ENCODE results near the gene MRPL14. TPM values are rescaled to one million over a fixed set of nuclear protein-coding genes. Genes with fewer than 3 reads are reported as not detected.
A peak's percentile ranks its signal among the peaks of the same experiment; 100 is the strongest.

MRPL14 gene
- total RNA-seq, 1 donor from 2014 or later = 36.8 TPM

DNA sequence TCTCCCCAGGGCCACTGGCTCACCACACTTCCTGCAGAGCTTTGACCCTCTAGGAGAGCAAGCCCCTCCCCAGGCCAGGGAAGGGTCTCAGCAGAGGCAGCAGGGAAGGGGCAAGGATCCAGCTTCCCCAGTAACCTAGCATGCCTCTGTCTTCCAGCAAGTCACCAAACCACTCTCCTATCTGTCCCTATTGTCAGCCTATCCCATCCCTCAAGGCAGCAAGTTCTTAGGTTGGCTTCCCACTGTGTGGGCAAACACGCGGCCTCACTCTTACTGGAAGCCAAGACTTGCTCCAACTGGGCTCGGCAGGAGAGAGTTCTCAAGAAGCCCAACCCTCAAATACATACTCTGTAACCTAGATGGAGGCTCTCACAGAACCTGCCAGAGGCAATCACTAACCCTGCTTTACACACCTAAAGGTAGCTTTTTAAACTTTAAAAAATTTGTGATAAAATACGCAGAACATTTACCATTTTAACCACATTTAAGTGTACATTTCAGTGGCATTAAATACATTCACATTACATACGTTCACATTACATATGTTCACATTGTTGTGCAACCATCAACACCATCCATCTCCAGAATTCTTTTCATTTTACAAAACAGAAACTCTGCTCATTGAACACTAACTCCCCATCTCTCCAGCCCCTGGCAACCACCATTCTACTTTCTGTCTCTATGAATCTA is 58.5 kb downstream of the MRPL14 start:
- Histone ChIP-seq H3K9me3 (replicated peaks) (no peaks in the 10 kb centered on the region), H3K27me3 (ENCODE audit: low read depth) (no peaks in the 10 kb centered on the region), H3K27ac (replicated peaks) (no peak overlapping the region), H3K36me3 (no peaks in the 10 kb centered on the region), H3K4me3 (no peak overlapping the region), H3K4me1 (peaks cover 36% of the 10 kb centered on the region)
- TF ChIP-seq, protein P1, sequence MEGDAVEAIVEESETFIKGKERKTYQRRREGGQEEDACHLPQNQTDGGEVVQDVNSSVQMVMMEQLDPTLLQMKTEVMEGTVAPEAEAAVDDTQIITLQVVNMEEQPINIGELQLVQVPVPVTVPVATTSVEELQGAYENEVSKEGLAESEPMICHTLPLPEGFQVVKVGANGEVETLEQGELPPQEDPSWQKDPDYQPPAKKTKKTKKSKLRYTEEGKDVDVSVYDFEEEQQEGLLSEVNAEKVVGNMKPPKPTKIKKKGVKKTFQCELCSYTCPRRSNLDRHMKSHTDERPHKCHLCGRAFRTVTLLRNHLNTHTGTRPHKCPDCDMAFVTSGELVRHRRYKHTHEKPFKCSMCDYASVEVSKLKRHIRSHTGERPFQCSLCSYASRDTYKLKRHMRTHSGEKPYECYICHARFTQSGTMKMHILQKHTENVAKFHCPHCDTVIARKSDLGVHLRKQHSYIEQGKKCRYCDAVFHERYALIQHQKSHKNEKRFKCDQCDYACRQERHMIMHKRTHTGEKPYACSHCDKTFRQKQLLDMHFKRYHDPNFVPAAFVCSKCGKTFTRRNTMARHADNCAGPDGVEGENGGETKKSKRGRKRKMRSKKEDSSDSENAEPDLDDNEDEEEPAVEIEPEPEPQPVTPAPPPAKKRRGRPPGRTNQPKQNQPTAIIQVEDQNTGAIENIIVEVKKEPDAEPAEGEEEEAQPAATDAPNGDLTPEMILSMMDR (IDR thresholded peaks at IDR 0.05; ENCODE audit: borderline replicate concordance) = no peak
- DNase-seq = no peak
- intact Hi-C loops (cut with micrococcal nuclease) = no loop called here

GRCh38 chr6:44067173-44068139 is 59.8 kb downstream of the MRPL14 start:
- H3K9me3 ChIP-seq (replicated peaks) = no peaks in the 10 kb centered on the region
- TF ChIP-seq, protein P1 (IDR thresholded peaks at IDR 0.05; ENCODE audit: borderline replicate concordance) = no peak
- H3K4me1 ChIP-seq = peaks cover 40% of the 10 kb centered on the region
- H3K36me3 ChIP-seq = no peaks in the 10 kb centered on the region
- intact Hi-C loops (cut with micrococcal nuclease) = no loop called here
- H3K27me3 ChIP-seq (ENCODE audit: low read depth) = no peaks in the 10 kb centered on the region
- no peak for DNase-seq
- no peak overlapping the region for H3K4me3 ChIP-seq
- H3K27ac ChIP-seq (replicated peaks) = no peak overlapping the region

GRCh38 chr6:44066394-44067172 is 60.7 kb downstream of the MRPL14 start:
- H3K27me3 ChIP-seq (ENCODE audit: low read depth) = no peaks in the 10 kb centered on the region
- intact Hi-C loops (cut with micrococcal nuclease) = no loop called here
- no peak for DNase-seq
- no peak overlapping the region for H3K27ac ChIP-seq (replicated peaks)
- no peak overlapping the region for H3K4me3 ChIP-seq
- no peaks in the 10 kb centered on the region for H3K9me3 ChIP-seq (replicated peaks)
- TF ChIP-seq, protein P1 (IDR thresholded peaks at IDR 0.05; ENCODE audit: borderline replicate concordance) = no peak
- peaks cover 42% of the 10 kb centered on the region for H3K4me1 ChIP-seq
- H3K36me3 ChIP-seq = no peaks in the 10 kb centered on the region

DNA sequence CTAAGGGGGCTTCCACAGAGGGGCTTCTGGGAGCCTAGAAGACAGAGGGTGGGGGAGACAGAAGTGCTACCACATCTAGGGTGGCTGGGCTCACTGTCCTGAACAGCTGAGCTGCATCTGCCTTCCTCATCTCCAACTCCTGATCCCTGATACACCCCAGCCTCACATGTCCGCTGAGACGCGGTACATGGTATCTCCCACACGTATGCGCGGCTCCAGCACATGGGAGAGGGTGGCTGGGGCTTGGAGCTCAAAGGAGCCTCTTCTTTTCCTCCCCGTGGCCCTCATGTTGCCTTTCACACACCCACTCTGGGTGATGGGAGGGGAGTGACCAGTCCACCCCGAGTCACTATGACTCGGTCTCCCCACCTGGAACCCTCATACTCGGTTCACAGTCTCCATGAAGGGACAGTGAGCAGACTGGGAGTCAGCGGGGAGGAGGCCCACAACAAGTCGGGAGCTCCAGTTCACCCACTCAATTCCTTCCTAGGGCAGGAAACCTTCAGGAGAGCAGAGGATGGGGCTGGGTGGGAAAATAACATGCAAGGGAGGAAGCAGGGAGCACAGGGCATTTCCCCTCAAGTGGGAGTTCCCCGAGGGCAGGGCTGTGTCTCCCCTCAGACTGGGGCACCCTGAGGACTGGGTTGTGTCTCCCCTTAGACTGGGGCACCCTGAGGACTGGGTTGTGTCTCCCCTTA is 61.7 kb downstream of the MRPL14 start:
- Histone ChIP-seq H3K4me3 (no peak overlapping the region), H3K4me1 (peaks cover 52% of the 10 kb centered on the region), H3K9me3 (replicated peaks) (no peaks in the 10 kb centered on the region), H3K27me3 (ENCODE audit: low read depth) (no peaks in the 10 kb centered on the region), H3K36me3 (no peaks in the 10 kb centered on the region), H3K27ac (replicated peaks) (peak overlapping the region; percentile 89)
- no peak for DNase-seq
- intact Hi-C loops (cut with micrococcal nuclease) = no loop called here
- TF ChIP-seq, protein P1 (IDR thresholded peaks at IDR 0.05; ENCODE audit: borderline replicate concordance) = no peak

DNA sequence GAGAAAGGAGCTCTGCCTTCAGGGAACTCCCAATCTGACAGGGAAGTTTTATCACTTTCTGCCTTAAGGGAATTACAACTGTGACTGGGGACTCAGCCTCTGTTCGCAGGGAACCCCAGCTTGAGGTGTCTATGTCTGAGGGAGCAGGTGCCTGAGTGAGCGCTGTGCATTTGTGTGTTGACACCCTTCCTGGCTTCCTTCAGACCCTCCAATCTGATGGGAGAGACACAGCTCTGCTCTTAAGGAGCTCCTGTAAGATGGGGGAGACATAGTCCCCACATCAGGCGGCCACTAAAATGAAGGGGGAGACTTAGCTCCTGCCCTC is 62.3 kb downstream of the MRPL14 start:
- intact Hi-C loops (cut with micrococcal nuclease) = no loop called here
- Histone ChIP-seq H3K9me3 (replicated peaks) (no peaks in the 10 kb centered on the region), H3K4me1 (peaks cover 59% of the 10 kb centered on the region), H3K27me3 (ENCODE audit: low read depth) (no peaks in the 10 kb centered on the region), H3K36me3 (no peaks in the 10 kb centered on the region), H3K4me3 (no peak overlapping the region), H3K27ac (replicated peaks) (peak overlapping the region; percentile 89)
- no peak for DNase-seq
- TF ChIP-seq, protein P1 (IDR thresholded peaks at IDR 0.05; ENCODE audit: borderline replicate concordance) = no peak

All from left ventricle myocardium inferior (tissue), 1 donor.